Activated T-cell treated with anti-CD3 and anti-CD28 coated beads for 4 hours (primary cell): ENCODE results near the gene HSD17B7.

ENCODE experiments used
- DNase-seq: peaks from one replicate; pipeline ENCODE4 v3.0.0-alpha.2; 2020

Gene HSD17B7

GRCh38 chr1:162861625-162862024 lies 71.1 kb downstream of the HSD17B7 start:
- DNase-seq: no peak
